HL-60 (cell line): Measurements from ENCODE around the gene TMEM94.
A peak's percentile ranks its signal among the peaks of the same experiment; 100 is the strongest.

Experiments
- DNase-seq, 2 experiments: peaks; one replicate each; pipeline ENCODE4 v3.0.0-alpha.2; 2010 to 2020; ENCODE audit warnings: low read depth in 1 of 2, low spot score in 1 of 2
- H3K27ac ChIP-seq: fragments of 250-450 bp; sonication (Bioruptor Pico); replicated peaks from 2 replicates; pipeline ENCODE4 v1.5.1; 2020; ENCODE audit warnings: mild to moderate bottlenecking, moderate library complexity
- H3K27me3 ChIP-seq: fragments of 250-450 bp; sonication (Bioruptor Pico); 2 replicates; pipeline ENCODE4 v1.5.1; 2021; ENCODE audit warnings: mild to moderate bottlenecking, moderate library complexity; ENCODE audit not compliant: insufficient read depth, poor library complexity, severe bottlenecking
- H3K4me3 ChIP-seq: replicated peaks from 2 replicates; pipeline ENCODE4 v1.5.1; 2011; ENCODE audit warnings: mild to moderate bottlenecking, control low read depth, low read length; ENCODE audit not compliant: insufficient read depth
- GABPA ChIP-seq: IDR thresholded peaks from 2 replicates; pipeline ENCODE4 v1.6.1; 2012; ENCODE audit warnings: low read depth
- POLR2AphosphoS5 ChIP-seq: IDR thresholded peaks from 2 replicates; pipeline ENCODE4 v1.6.1; 2012; ENCODE audit warnings: low read depth
- SPI1 ChIP-seq: IDR thresholded peaks from 2 replicates; pipeline ENCODE4 v1.6.1; 2012; ENCODE audit warnings: low read depth, mild to moderate bottlenecking, borderline replicate concordance
- TF ChIP-seq, protein P1 (sequence below): IDR thresholded peaks from 2 replicates; pipeline ENCODE4 v1.6.1; 2012; ENCODE audit warnings: low read depth; ENCODE audit not compliant: insufficient replicate concordance
- TF ChIP-seq, protein P2 (sequence below): IDR thresholded peaks from one replicate; pipeline ENCODE4 v1.5.1; 2011; ENCODE audit warnings: low read length, control low read depth, inconsistent platforms; ENCODE audit not compliant: insufficient read depth

Gene TMEM94

DNA sequence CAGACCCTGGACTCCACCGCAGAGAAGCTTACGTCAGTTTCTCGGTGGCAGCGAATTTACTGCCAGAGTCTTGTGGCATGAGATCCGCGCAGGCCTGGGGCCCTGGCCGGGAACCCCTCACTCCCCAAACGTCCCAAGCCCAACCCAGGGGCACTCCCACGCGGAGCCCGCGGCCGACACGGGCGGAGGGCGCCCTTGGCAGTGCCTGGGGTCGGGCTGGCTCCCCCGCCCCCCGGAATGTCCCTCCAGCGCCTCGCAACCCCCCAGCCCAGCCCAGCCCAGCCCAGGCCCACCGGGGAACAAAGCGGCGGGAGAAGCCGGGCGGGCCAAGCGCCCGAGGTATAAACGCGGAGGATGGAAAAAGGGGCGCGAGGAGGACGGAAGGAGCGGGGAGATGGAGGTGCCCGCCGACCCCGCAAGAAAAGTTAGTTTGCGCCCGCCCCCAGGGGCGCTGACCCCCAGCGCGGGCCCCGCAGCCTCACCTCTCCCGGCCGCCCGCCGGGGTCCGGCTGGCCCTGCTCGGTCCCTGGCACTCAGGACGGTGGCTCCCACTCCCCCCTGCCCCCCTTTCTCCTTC is 58.6 kb downstream of the TMEM94 start:
- peak overlapping the region; percentile 88 for H3K4me3 ChIP-seq
- DNase-seq = no peak
- H3K27ac ChIP-seq = no peak overlapping the region
- H3K27me3 ChIP-seq = peaks cover 12% of the 10 kb centered on the region
- TF ChIP-seq POLR2AphosphoS5 (no peak), GABPA (no peak), SPI1 (no peak)
- TF ChIP-seq, protein P1, sequence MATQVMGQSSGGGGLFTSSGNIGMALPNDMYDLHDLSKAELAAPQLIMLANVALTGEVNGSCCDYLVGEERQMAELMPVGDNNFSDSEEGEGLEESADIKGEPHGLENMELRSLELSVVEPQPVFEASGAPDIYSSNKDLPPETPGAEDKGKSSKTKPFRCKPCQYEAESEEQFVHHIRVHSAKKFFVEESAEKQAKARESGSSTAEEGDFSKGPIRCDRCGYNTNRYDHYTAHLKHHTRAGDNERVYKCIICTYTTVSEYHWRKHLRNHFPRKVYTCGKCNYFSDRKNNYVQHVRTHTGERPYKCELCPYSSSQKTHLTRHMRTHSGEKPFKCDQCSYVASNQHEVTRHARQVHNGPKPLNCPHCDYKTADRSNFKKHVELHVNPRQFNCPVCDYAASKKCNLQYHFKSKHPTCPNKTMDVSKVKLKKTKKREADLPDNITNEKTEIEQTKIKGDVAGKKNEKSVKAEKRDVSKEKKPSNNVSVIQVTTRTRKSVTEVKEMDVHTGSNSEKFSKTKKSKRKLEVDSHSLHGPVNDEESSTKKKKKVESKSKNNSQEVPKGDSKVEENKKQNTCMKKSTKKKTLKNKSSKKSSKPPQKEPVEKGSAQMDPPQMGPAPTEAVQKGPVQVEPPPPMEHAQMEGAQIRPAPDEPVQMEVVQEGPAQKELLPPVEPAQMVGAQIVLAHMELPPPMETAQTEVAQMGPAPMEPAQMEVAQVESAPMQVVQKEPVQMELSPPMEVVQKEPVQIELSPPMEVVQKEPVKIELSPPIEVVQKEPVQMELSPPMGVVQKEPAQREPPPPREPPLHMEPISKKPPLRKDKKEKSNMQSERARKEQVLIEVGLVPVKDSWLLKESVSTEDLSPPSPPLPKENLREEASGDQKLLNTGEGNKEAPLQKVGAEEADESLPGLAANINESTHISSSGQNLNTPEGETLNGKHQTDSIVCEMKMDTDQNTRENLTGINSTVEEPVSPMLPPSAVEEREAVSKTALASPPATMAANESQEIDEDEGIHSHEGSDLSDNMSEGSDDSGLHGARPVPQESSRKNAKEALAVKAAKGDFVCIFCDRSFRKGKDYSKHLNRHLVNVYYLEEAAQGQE = no peak

DNA sequence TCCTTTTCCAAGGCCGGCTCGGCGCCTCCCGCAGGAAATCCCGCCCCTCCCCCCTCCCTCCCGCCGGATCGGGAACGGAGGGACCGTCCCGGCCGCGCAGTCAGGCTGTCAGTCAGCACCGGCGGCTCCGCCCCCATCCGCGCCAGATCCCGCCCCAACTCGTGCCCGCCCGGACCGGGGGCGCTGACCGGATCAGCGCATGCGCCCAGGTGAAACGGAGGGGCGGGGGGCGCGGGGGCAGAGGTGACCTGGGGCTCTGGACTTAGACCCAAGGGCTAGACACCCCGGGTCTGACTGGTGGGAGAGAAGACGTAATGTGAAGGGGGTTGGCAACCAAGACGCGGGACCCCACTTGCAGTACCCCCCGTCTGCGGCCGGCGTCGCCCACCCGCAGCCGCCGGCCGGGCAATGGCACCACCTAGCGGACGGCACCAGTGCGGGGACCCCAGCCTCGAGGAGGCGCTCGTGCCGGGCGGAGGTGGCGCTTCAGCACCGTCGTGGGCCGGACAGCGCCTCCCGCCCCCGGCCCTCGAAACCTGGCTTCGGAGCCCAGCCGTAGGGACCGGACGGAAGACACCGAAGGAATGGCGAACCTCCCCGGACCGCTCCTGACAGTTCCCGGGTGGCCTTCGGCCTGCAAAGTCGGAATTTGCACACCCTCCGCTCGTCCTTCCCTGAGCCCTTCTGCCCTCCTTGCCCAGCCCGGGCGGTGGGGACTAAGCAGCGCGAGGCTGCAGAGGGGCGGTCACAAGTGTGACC is 59.2 kb downstream of the TMEM94 start, which contains the start of gene CASKIN2:
Gene CASKIN2 (minus strand): TSS at position 42 of the 759 bp plus-strand sequence. CDS start 1,733 bp downstream, outside the sequence.
- DNase-seq = peak; percentile 61
- Histone ChIP-seq H3K4me3 (peak within 1 kb of the TSS; percentile 88), H3K27me3 (peaks cover 12% of the 10 kb centered on the region), H3K27ac (no peak within 1 kb of the TSS)
- TF ChIP-seq POLR2AphosphoS5 (no peak), SPI1 (no peak)
- TF ChIP-seq, protein P1 = peak; percentile 95
- TF ChIP-seq, protein P2, sequence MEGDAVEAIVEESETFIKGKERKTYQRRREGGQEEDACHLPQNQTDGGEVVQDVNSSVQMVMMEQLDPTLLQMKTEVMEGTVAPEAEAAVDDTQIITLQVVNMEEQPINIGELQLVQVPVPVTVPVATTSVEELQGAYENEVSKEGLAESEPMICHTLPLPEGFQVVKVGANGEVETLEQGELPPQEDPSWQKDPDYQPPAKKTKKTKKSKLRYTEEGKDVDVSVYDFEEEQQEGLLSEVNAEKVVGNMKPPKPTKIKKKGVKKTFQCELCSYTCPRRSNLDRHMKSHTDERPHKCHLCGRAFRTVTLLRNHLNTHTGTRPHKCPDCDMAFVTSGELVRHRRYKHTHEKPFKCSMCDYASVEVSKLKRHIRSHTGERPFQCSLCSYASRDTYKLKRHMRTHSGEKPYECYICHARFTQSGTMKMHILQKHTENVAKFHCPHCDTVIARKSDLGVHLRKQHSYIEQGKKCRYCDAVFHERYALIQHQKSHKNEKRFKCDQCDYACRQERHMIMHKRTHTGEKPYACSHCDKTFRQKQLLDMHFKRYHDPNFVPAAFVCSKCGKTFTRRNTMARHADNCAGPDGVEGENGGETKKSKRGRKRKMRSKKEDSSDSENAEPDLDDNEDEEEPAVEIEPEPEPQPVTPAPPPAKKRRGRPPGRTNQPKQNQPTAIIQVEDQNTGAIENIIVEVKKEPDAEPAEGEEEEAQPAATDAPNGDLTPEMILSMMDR = peak; percentile 72

DNA sequence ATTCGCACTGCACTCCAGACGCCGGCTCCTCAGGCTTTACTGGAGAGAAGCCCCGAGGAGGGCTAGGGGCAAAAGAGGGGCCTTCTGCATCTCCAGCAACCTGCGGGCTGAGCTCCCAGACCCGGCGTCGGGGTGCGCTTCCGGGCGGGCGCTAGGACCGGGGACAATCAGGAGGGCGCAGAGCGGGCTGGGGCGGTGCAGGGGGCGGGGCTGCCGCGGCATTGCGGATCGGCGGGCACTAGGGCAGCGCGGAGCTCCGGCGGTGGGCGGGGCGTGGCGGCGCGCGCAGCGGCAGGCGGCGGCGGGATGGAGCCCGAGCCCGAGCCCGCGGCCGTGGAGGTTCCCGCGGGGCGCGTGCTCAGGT is 59.8 kb downstream of the TMEM94 start, which contains the start of gene TSEN54:
Gene TSEN54 (plus strand): TSS at position 274 of the 364 bp plus-strand sequence. CDS start 33 bp downstream, at position 307.
- peak; percentile 71 to 94 for DNase-seq
- Histone ChIP-seq H3K4me3 (peak within 1 kb of the TSS; percentile 88), H3K27me3 (peaks cover 12% of the 10 kb centered on the region), H3K27ac (0 out of 2 replicates have a peak within 1 kb of the TSS, but pooled peaks have one; percentile 23)
- TF ChIP-seq, protein P2 = no peak
- no peak for TF ChIP-seq SPI1

DNA sequence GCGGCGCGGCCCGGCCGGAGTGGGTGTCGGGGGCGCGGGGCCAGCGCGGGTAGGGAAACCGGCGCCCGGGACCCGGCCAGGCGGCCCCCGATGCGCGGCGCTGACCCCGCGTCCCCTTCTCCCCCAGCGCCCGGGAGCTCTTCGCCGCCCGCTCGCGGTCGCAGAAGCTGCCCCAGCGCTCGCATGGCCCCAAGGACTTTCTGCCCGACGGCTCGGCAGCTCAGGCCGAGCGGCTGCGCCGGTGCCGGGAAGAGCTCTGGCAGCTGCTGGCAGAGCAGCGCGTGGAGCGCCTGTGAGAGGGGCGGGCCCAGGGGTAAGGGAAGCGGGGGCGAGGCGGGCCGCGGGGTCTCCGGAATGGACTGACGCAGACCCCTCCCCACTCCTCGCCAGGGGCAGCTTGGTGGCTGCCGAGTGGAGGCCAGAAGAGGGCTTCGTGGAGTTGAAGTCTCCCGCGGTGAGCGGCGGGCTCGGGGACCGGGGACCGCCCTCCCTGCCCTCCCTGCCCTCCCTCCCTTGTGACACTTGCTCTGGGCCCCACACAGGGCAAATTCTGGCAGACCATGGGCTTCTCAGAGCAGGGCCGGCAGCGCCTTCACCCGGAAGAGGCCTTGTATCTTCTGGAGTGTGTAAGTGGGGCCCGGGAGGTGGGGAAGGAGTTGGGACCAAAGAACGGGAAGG is 60.3 kb downstream of the TMEM94 start:
- Histone ChIP-seq H3K27ac (0 out of 2 replicates have a peak overlapping the region, but pooled peaks have one; percentile 23), H3K27me3 (peaks cover 12% of the 10 kb centered on the region), H3K4me3 (peak overlapping the region; percentile 88)
- DNase-seq = peak; percentile 29 to 35
- TF ChIP-seq POLR2AphosphoS5 = no peak
- no peak for TF ChIP-seq SPI1
- no peak for TF ChIP-seq GABPA
- TF ChIP-seq, protein P2 = no peak
- TF ChIP-seq, protein P1 = no peak
